ENCODE measurements around the gene TSPYL1. TPM values are rescaled to one million over a fixed set of nuclear protein-coding genes. Genes with fewer than 3 reads are reported as not detected.

TSPYL1 gene
- total and polyA plus RNA-seq, 9 of the 15 experiments (the other 6 are each of a cell fraction or from before 2014, with no cell fraction given): 23.1 to 56.8 (median 37.9) TPM

DNA sequence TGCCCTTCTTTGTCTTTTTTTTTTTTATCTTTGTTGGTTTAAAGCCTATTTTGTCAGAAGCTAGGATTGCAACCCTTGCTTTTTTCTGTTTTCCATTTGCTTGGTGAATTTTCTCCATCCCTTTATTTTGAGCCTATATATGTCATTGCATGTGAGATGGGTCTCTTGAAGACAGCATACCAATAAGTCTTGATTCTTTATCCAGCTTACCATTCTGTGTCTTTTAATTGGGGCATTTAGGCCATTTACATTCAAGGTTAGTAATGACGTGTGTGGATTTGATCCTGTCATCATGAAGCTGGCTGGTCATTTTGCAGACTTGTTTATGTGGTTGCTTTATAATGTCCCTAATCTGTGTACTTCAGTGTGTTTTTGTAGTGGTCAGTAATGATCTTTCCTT is 16.4 kb downstream of the TSPYL1 start (continued):
- TF ChIP-seq ZNF707 (CRISPR knock-in tag; conservative IDR thresholded peaks at IDR 0.05) (no peak), RBM34 (IDR thresholded peaks at IDR 0.05; ENCODE audit: borderline replicate concordance, insufficient read depth, low read length) (no peak)

DNA sequence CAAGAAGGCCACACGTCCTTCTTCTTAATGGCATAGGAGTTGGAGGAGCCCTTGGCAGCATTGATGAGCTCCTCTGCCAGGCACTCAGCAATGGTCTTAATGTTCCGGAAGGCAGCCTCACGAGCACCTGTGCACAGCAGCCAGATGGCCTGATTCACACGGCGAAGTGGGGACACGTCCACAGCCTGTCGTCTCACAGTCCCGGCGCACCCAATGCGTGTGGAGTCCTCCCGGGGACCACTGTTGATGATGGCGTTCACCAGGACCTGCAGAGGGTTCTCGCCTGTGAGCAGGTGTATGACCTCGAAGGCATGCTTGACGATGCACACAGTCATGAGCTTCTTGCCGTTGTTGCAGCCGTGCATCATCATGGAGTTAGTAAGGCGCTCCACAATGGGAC is 21.2 kb downstream of the TSPYL1 start:
- peaks cover 3 to 4% of the 10 kb centered on the region in 2 experiments; a peak in 2 of 5 replicates for H3K4me1 ChIP-seq (replicated peaks in 1 of 2; ENCODE audit: control insufficient read depth in 2 of 2, insufficient read depth in 2 of 2, low read length in 2 of 2)
- in situ Hi-C loops (cut with MboI): no loop called here
- no peaks in the 10 kb centered on the region for H3K9me3 ChIP-seq (replicated peaks; ENCODE audit: control insufficient read depth, insufficient read depth, low read depth, low read length)
- H3K4me2 ChIP-seq (ENCODE audit: insufficient read depth, low read length): no peak overlapping the region
- FAIRE-seq (no peak), ATAC-seq (no peak), DNase-seq (ENCODE audit: extremely low read depth in 1 of 4, low spot score in 3 of 4) (no peak)
- TF ChIP-seq PHF8 (IDR thresholded peaks at IDR 0.05; ENCODE audit: borderline replicate concordance, low read length): no peak
- TF ChIP-seq, protein P1, sequence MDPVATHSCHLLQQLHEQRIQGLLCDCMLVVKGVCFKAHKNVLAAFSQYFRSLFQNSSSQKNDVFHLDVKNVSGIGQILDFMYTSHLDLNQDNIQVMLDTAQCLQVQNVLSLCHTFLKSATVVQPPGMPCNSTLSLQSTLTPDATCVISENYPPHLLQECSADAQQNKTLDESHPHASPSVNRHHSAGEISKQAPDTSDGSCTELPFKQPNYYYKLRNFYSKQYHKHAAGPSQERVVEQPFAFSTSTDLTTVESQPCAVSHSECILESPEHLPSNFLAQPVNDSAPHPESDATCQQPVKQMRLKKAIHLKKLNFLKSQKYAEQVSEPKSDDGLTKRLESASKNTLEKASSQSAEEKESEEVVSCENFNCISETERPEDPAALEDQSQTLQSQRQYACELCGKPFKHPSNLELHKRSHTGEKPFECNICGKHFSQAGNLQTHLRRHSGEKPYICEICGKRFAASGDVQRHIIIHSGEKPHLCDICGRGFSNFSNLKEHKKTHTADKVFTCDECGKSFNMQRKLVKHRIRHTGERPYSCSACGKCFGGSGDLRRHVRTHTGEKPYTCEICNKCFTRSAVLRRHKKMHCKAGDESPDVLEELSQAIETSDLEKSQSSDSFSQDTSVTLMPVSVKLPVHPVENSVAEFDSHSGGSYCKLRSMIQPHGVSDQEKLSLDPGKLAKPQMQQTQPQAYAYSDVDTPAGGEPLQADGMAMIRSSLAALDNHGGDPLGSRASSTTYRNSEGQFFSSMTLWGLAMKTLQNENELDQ (CRISPR knock-in tag; IDR thresholded peaks at IDR 0.05; ENCODE audit: borderline replicate concordance): no peak
- TF ChIP-seq, protein P2, sequence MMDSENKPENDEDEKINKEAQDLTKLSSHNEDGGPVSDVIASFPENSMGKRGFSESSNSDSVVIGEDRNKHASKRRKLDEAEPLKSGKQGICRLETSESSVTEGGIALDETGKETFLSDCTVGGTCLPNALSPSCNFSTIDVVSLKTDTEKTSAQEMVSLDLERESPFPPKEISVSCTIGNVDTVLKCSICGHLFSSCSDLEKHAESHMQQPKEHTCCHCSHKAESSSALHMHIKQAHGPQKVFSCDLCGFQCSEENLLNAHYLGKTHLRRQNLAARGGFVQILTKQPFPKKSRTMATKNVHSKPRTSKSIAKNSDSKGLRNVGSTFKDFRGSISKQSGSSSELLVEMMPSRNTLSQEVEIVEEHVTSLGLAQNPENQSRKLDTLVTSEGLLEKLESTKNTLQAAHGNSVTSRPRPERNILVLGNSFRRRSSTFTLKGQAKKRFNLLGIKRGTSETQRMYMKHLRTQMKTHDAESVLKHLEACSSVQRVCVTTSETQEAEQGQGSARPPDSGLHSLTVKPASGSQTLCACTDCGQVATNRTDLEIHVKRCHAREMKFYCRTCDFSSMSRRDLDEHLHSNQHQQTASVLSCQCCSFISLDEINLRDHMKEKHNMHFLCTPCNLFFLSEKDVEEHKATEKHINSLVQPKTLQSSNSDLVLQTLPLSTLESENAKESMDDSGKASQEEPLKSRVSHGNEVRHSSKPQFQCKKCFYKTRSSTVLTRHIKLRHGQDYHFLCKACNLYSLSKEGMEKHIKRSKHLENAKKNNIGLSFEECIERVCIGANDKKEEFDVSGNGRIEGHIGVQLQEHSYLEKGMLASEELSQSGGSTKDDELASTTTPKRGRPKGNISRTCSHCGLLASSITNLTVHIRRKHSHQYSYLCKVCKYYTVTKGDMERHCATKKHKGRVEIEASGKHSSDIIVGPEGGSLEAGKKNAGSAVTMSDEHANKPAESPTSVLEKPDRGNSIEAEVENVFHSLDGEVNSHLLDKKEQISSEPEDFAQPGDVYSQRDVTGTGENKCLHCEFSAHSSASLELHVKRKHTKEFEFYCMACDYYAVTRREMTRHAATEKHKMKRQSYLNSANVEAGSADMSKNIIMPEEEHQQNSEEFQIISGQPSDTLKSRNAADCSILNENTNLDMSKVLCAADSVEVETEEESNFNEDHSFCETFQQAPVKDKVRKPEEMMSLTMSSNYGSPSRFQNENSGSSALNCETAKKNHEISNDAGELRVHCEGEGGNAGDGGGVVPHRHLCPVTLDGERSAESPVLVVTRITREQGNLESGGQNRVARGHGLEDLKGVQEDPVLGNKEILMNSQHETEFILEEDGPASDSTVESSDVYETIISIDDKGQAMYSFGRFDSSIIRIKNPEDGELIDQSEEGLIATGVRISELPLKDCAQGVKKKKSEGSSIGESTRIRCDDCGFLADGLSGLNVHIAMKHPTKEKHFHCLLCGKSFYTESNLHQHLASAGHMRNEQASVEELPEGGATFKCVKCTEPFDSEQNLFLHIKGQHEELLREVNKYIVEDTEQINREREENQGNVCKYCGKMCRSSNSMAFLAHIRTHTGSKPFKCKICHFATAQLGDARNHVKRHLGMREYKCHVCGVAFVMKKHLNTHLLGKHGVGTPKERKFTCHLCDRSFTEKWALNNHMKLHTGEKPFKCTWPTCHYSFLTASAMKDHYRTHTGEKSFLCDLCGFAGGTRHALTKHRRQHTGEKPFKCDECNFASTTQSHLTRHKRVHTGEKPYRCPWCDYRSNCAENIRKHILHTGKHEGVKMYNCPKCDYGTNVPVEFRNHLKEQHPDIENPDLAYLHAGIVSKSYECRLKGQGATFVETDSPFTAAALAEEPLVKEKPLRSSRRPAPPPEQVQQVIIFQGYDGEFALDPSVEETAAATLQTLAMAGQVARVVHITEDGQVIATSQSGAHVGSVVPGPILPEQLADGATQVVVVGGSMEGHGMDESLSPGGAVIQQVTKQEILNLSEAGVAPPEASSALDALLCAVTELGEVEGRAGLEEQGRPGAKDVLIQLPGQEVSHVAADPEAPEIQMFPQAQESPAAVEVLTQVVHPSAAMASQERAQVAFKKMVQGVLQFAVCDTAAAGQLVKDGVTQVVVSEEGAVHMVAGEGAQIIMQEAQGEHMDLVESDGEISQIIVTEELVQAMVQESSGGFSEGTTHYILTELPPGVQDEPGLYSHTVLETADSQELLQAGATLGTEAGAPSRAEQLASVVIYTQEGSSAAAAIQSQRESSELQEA (IDR thresholded peaks at IDR 0.05; ENCODE audit: low read depth): no peak
- H2AFZ ChIP-seq (ENCODE audit: low read depth, low read length): no peak overlapping the region
- H4K20me1 ChIP-seq (replicated peaks; ENCODE audit: control insufficient read depth, insufficient read depth, low read length): no peaks in the 10 kb centered on the region
- no peak overlapping the region for H3K4me3 ChIP-seq
- H3K36me3 ChIP-seq (ENCODE audit: control insufficient read depth, insufficient read depth, low read length): no peaks in the 10 kb centered on the region
- ChIA-PET CTCF (ENCODE audit: low intra/inter-chr PET ratio) (no interaction called here), POLR2A (interaction anchor here (1.4 kb wide), 1 partner anchor 11 kb away, joined by 3 read pairs; no protein-coding TSS in a partner anchor)
- peaks cover 14% of the 10 kb centered on the region; the same call in 2 of the 3 replicates for H3K79me2 ChIP-seq (ENCODE audit: control insufficient read depth, insufficient read depth, low read length)
- 70% methylated on average over 15 of the region's 18 CpGs for whole genome bisulfite sequencing (ENCODE audit: insufficient coverage, low coverage, missing lambda C conversion rate)
- no peaks in the 10 kb centered on the region for H3K9me1 ChIP-seq (ENCODE audit: control insufficient read depth, insufficient read depth, low read length)
- no peak overlapping the region for H3K27ac ChIP-seq (ENCODE audit: extremely low read depth, low read depth, low read length)
- H3K9ac ChIP-seq (ENCODE audit: insufficient read depth in 1 of 2, low read depth in 2 of 2, low read length in 2 of 2): no peak overlapping the region
- no TSS peak for BruUV-seq (replicated peaks)
- intact Hi-C loops (cut with micrococcal nuclease): no loop called here
- H3K27me3 ChIP-seq (ENCODE audit: control insufficient read depth in 2 of 2, insufficient read depth in 2 of 2, low read length in 2 of 2): no peaks in the 10 kb centered on the region

Measured in K562 (cell line).